GM19351 (cell line): Measurements from ENCODE around the gene RHOF.

ENCODE experiments used
- ATAC-seq: cut with Tn5 transposase; IDR thresholded peaks from one replicate; pipeline ENCODE4 v1.9.1; 2021; ENCODE audit warnings: mild to moderate bottlenecking, moderate library complexity; ENCODE audit not compliant: unreplicated experiment

Gene RHOF

GRCh38 chr12:121793440-121793837, at the start of gene RHOF:
TSS of gene RHOF (minus strand) at chr12:121793688. CDS start at chr12:121793633, 55 bp downstream.
- peak; percentile 13 for ATAC-seq

DNA sequence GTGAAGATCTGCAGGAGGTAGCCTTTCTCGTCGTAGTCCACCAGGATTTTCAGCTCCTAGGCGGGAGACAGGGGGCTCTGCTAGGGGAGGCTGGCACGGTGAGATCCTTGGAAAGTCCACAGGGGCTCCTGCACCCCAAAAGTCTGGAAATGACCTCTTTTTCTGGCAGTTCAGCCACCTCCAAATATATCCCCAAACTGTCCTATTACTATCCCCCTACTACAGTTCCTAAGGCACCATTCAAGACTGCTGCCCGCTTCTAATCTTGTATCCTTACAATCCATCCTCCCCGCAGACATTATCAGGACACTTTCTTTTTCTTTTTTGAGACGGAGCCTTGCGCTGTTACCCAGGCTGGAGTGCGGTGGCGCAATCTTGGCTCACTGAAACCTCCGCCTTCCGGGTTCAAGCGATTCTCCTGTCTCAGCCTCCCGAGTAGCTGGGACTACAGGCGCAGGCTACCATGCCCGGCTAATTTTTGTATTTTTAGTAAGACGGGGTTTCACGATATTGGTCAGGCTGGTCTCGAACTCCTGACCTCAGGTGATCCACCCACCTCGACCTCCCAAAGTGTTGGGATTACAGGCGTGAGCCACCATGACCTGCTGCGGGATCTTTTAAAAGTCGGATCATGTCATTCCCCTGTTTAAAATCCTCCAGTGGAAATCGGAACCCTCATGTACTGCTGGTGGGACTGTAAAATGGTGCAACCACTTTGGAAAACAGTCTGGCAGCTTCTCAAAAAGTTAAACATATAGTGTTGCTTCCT, 46.7 kb upstream of the RHOF start:
- no peak for ATAC-seq

GRCh38 chr12:121839106-121839992, 45.9 kb upstream of the RHOF start:
- peak; percentile 96 for ATAC-seq

- no peak for ATAC-seq
Measured at GRCh38 chr12:121838126-121838525, 44.6 kb upstream of the RHOF start.

DNA sequence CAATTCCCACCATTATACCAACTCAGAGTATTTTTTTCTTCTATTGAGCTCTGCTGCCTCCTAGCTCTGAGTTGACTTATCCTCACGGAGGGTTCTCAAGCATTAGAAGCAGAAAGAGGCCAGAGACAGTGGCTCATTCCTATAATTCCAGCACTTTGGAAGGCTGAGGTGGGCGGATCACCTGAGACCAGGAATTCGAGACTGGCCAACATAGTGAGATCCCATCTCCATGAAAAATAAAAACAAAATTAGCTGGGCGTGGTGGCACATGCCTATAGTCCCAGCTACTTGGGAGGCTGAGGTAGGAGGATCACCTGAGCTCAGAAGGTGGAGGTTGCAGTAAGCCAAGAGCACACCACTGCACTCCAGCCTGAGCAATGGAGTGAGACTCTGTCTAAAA, 44.2 kb upstream of the RHOF start:
- no peak for ATAC-seq

GRCh38 chr12:121831571-121832245, 38.2 kb upstream of the RHOF start:
- ATAC-seq: no peak

- ATAC-seq: no peak
Measured at GRCh38 chr12:121830588-121831265, 37.2 kb upstream of the RHOF start.

GRCh38 chr12:121830134-121830533, 36.6 kb upstream of the RHOF start:
- no peak for ATAC-seq

GRCh38 chr12:121829250-121829918, 35.9 kb upstream of the RHOF start:
- ATAC-seq: no peak

DNA sequence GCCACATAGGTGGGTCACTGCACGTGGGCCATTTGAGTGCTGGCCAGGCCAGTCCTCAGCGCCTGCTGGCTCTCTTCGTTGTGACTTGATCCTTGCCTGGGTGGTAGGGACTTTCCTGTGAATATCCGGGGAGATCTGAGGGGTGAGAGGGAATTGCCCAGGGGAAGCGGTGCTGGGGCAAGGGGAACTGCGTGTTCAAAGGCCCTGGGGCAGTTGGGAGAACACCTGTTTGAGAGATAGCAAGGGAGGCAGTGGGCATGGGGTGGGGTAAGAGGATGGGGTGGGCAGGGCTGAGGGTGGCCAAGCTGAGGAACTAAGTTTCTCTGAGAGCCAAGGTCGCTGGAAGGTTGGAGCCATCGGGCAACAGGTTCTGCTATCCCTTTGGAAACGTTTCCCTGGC, 35.3 kb upstream of the RHOF start:
- ATAC-seq: no peak

- no peak for ATAC-seq
Measured at GRCh38 chr12:121828306-121828705, 34.8 kb upstream of the RHOF start.

DNA sequence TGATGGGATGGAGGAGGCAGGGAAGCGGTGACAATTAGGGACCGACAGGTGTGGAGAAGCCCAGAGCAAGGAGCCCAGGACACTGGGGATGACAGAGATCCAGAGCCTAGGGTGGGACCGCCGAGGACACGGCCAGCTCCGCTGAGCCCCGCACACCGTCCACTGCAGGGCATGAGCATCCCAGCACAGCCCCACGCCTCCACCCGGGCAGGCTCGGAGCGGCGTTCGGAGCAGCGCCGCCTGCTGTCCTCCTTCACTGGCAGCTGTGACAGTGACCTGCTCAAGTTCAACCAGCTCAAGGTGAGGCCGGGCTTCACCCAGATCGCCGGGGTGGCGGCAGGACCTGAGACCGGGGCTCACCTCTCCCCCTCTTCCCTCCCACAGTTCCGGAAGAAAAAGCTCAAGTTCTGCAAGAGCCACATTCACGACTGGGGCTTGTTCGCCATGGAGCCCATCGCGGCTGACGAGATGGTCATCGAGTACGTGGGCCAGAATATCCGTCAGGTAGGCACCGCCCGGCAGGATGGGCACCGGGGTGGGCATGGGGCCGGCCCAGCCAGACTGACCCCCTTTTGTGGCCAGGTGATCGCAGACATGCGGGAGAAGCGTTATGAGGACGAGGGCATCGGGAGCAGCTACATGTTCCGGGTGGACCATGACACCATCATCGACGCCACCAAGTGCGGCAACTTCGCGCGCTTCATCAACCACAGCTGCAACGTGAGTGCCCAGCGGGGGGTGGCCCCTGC, 34.0 kb upstream of the RHOF start:
- ATAC-seq: no peak

DNA sequence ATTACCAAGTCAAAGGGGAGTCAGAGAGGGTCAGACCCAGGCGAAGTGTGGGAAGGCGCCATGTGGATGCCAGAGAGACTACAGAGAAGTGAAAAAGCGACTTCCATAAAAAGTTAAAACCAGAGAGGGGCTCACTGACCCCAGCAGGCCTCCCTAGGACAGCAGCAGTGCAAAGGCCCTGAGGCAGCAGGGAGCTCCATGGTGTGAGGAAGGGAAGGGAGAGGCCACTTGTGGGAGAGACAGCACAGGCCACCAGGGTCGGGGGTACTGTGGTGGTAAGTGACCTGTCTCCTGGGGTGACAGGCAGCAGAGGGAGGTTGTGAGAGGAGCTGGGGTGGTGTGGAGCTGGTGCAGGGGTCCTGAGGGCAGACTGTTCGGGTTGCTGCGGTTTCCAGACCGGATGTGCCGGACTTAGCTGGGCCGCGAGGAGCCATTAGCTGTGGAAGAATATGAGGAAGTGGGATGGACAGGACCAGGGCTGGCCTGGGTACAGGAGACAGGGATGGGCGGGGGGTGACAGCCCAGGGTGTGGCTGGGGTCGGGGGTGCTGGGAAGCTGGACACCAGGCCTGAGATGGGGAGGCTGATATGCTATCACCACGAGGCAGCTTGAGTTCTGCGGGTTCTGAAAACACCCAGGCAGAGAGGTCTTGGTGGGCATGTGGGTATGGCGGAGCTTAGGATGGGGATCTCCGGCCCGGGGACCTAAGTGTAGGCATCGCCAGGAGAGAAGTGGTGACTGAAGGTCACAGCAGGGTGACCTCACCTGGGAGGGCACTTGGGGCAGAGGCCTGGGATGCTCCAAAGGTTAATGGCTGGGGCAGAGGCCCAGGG, 33.0 kb upstream of the RHOF start:
- ATAC-seq: no peak

- ATAC-seq: no peak
Measured at GRCh38 chr12:121825041-121825523, 31.6 kb upstream of the RHOF start.

DNA sequence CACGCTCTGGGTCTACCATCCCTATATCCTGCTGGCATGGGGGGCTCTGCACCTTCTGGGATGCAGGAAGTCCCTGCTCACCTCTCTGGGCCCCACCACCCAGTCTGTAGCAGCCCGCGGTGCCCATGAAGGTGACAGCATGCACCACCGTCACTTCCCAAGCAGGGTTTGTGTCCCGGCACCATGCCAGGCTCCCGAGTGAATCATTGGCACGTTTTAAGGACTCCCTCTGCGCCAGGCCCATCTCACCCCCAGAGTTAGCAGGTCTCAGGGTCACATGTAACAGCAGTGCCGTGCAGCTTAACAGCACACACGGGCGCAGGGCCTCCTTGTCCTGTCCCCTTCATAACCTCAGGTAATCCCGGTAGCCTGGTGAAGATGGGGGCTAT, 30.2 kb upstream of the RHOF start:
- no peak for ATAC-seq

DNA sequence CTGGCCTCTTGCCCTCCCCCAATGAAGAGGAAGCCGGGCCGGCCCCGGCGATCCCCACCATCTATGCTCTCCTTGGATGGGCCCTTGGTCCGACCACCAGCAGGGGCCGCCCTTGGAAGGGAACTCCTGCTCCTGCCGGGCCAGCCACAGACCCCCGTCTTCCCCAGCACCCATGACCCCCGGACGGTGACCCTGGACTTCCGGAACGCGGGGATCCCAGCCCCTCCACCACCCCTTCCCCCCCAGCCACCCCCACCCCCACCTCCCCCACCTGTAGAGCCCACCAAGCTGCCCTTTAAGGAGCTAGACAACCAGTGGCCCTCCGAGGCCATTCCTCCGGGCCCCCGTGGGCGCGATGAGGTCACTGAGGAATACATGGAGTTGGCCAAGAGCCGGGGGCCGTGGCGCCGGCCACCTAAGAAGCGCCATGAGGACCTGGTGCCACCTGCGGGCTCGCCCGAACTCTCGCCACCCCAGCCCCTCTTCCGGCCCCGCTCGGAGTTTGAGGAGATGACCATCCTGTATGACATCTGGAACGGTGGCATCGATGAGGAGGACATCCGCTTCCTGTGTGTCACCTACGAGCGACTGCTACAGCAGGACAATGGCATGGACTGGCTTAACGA, 29.7 kb upstream of the RHOF start:
- ATAC-seq: no peak

- no peak for ATAC-seq
Measured at GRCh38 chr12:121822393-121823100, 29.1 kb upstream of the RHOF start.

DNA sequence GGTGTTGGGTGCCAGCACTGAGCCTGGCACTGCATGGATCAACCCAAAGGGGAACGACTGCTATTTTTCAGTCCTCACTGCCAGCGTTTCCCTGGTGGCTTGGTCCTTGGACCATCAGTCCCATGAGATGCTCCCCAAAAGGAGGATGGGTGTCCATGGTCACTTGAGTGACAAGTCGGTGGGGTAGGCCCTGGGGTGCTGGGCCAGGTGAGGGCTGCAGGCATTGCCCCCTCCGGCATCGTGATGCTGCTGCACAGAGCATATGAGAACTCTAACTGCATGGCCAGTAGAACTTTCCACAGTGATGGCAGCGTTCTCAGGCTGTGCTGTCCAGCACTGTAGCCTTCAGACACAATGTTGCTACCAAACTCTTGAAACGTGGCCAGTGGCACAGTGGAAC, 26.6 kb upstream of the RHOF start:
- no peak for ATAC-seq
